8988T (cell line): ENCODE results near the gene COL27A1.
"Not testable (repeated sequence)": the region's sequence is repeated elsewhere in the genome, so short reads cannot be mapped to it uniquely, and the experiment has no call there.

ENCODE experiments used
- DNase-seq: peaks from one replicate; pipeline ENCODE4 v3.0.0; 2011

COL27A1 gene

DNA sequence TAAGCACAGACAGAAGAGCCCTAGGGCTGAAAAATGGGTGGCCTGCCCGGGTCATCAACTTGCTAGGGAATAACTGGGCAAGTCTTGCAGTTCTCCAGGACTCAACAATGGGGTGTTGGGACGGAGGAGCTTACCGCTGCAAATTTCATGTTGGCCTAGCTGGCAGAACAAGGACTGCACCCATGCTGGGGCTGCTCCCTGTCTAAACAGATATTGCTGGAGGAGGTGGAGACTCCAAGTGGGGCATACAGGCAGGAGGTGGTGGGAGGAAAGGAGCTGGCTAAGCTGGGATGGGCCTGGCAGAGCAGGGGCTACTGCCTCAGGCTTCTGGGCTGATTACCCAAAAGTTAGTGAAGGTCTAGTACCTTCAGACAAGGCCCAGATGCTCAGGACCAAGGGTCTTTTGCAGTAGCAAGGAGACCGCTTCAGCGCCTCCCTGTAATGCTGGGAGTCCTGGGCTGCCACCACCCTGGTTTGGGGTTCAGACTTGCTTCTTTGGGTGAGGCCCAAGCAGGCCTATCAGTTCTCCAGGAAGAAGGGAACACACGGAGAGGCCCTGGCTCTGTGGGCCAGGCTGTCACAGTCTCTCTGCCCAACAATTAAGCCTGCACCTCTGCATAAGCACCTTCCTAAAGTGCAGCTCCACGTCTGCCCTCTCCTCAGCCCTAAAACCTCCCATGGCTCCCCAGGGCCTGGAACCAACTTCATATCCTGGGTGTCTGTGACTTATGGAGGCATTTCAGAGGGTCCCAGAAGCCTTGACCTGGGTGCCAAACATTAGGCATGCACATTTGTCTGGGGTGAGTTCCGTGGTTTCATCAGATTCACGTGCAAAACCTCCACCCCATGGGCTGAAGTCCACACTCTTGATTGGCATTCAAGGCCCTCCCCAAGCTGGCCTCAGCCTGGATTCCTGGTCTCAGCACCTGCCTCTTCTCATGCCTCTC lies 32.0 kb upstream of the COL27A1 start:
- DNase-seq: no peak

DNA sequence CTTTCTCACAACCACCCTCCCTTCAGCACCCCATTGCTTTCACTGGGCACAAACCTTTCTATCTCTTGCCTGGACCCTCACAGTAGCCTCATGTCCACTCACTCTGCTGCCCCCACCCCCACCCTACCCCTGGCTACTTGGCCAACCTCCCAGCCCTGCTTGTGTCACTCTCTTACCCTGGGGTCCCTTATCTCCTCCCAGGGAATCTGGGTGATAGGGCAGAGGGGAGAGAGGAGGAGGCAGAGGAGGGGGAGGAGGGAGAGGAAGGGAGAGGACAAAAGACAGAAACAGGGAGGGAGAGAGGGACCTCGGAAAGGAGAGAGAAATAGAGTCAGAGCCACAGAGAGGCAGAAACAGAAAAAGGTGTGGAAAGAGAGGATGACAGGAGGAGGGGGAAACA lies 31.2 kb upstream of the COL27A1 start:
- no peak for DNase-seq

DNA sequence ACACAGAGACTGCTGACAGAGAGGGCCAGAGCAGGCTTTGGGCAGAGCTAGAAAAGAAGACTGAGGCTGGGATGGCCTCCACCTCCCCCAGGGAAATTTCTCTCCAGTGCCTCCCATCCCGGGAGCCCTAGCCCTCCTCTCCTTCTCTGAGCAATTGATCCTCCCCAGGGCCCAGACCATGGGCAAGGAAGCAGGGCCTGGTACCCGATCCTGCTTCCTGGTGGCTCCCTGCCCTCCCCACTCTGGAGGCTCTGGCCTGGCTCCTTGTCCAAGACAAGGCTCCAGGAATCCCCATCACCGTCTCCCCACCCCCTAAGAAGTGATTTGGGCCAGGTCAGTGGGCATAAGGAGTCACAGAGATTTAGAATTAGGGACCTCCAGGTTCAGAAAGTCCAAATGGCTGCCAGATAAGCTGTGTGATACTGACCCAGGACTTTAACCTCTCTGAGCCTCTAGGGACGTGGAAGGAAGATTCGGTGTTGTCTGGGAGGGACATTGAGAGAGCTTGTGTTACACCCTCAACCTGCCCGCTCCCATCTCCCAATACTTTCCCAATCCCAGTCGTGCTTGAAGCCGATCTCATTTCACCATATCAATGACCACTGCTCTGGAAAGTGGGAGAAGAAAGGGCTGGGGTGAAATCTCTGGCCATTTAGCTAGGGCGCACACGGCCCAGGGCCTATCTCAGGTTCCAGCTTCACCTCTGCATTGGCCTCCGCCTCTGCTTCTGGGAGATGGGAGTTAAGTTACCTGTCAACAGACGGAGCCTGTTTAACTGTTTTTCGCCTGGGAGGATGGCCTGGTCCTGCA lies 30.5 kb upstream of the COL27A1 start:
- DNase-seq: no peak

DNA sequence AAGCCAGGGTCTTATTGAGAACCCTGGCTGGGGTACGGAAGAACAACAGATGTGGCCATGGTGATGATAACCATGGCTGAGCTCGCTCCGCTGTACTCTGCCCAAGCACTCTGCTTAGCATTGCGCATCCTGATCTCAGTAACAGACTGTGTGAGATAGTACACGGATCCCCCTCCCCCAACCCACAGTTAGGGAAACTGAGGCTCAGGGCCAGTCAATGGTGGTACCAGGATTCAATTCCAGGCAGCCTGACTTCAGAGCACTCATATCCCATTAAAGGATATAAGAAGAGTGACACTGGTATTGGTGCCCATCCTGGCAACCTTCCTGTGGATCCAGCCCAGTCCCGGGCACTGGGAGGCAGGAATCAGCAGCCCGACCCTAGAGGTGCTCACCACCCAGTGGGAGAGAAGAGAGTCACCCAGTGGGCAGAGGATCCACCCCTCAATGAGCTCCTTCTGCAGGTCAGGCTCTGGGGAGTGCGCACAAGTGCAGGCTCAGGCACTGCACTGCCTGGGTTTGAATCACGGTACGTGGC lies 29.8 kb upstream of the COL27A1 start:
- DNase-seq: no peak

DNA sequence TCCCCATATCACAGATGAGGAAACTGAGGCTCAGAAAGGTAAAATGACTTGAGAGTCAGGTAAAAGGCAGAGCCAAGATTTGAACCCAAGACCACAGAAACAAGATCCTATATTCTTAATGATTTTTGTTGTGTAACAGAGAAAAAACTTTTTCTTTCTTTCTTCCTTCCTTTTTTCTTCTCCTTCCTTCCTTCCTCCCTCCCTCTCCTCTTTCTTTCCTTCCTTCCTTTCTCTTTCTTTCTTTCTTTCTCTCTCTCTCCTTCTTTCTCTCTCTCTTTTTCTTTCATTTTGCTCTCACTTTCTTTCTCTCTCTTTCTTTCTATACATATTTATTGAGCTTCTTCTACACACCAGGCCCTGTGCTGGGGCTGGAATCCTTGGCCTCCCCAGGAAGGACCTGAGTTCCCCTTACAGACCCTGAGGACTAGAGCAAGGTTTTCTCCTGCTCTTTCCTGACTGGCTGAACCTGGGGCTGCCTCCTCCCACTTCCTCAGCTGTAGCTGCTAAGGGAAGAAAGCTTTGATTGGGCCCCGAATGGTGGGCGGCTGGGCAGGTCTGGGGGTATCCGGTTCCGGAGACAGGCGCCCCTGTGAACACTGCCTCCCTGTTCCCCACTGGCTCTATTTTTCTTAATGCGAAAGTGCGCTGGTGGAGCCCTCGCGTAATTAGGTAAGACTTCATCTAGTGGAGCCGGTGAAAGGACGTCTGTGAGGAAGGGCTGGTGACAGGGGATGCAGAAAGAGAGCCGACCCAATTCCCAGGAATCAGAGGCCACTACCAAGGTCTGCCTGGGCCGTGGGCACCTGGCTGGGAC lies 28.9 kb upstream of the COL27A1 start:
- DNase-seq: no peak

DNA sequence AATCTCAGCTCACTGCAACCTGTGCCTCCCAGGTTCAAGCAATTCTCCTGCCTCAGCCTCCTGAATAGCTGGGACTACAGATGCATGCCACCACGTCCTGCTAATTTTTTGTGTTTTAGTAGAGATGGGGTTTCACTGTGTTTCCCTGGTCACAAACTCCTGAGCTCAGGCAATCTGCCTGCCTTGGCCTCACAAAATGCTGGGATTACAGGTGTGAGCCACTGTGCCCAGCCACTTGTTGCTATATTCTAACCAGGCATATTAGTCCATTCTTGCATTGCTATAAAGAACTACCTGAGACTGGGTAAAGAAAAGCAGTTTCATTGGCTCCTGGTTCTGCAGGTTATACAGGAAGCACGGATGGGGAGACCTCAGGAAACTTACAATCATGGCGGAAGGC lies 26.6 kb upstream of the COL27A1 start:
- DNase-seq: not testable (repeated sequence)

DNA sequence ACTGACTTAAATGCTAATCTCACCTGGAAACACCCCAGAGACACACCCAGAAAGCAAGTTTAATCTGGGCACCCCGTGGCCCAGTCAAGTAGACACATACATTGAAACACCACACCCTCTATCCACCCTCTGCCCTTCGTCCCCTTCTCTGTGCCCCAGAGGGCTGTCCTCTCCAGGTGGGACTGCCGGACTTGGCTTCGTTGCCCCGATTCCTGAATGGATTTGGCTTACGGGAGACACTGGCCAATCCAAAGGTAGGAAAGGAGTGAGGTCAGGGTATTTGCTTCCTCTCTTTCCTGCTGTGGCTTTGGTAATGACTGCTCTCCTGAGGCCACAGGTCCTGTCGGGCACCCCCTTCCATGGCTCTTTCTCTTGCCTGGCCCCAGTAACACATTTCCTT lies 25.2 kb upstream of the COL27A1 start:
- DNase-seq: no peak

DNA sequence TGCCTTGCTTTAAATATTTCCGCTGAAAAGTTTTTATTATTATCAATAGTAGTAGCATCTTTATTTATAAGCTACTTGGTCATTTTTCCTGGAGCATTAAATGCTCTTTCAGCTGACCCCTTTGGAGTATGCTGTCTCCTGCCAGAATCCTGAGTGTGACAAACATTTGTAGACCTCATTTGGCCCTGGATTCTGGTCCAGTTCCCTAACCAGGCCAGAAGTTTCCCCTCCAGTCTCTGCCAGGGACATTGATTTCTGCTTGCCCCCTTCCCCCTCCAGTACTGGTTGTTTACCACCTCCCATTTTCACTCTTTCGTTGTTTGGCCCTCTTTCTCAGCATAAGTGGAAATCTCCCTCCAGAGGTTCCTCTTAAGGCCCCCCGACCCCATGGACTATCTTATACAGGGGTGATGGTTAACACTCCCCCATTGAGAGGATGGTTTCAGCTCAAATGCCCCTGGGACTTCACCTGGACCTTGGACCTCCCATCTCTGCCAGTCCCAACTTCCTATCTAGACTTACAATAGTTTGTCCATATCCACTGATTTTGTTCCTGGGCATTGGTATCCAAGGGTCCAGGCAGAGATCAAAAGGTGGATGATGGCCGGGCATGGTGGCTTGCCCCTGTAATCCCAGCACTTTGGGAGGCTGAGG lies 24.6 kb upstream of the COL27A1 start:
- DNase-seq: no peak

DNA sequence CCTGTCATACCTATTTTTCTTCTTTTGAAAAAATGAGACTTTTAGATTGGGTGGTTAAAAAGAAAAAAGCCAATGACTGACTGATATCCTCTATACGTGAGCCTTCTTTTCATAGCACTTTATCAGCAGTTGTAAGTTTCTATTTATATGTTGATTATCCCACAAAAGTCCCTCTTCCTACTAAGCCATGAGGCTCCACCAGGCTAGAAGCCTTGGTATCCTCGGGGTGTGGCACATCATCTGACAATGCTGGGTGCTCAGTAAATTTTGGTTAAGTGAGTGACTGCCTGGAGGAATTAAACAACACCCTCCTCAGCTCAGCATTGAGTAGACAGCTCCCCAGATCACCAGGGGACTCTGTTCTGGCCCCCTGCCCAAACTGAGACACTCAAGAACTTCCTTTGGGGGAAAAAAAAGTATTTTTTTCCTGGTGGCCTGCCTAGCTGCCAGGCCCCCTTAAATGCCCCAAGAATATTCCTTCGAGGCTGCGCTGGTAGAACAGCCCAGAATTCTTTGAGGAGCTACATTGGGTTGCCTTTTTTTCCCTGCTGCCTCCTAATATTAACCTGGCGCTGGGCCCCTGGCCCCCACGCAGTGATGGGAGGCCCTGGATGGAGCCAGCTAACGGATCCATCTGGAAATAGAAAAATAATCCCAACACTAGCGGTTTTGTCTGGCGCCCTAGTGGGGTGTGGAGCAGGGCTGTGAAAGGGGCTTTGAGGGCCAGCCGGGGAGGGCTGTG lies 23.4 kb upstream of the COL27A1 start:
- DNase-seq: no peak

DNA sequence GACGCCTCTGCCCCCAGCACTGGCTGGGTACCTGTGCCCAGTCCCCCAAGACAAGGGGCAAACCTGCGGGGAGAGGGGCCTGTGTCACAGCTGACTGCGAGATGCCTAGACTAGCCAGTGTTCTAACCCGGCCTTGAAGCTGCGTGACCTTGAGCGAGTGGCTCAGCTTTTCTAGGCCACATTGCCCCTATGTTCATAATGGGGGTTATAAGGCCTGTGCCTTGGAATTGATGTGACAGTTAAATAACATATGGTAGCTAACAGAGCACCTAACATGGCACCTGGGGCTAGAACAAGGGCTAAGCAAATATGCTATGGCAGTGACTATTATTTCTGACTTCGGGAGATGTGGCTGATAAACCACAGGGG lies 22.8 kb upstream of the COL27A1 start:
- DNase-seq: no peak

DNA sequence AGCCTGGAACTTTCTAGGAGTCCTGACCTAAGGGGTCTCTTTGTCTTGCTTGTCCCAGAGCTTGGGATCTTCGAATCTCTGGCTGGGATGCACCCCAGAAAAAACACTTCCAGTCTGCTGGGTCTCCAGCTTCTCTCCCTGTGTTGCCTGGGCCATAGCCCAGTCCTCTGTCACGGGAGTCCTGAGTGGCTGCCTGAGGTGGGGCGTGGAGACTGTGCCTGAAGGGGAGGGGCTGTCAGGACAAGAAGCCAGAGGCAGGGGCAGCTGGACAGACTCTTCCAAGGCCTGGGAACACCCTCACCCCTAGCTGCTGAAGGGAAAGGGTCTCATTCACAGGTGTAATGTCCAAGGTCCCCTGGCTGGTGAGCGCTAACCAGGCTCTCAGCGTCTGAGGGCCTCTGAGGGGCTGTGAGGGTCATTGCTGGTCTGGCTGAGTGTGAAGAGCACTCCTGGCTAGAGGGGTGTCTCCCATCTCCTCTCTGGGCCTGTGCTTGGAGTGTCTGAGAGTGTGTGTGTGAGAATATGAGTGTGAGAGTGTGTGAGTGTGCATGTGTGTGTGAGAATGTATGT lies 20.4 kb upstream of the COL27A1 start:
- no peak for DNase-seq

DNA sequence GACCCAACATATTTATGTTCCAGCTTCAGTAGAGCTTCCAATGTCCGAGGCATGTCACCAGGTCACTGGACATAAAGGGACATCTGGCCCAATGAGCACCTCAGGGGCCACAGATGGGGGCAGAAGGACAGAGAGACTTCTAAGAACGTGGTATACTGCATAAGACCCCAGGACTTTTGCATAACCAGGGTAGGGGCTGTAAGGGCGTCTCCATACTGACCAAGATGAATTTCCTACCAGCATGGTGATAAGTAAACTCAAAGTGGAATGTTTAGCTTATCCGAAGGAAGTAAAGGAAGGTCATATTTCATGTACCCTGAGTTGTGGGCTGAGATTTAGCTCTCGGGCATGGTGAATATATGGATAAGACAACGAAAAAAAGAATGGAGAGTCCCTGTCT lies 17.5 kb upstream of the COL27A1 start:
- no peak for DNase-seq

DNA sequence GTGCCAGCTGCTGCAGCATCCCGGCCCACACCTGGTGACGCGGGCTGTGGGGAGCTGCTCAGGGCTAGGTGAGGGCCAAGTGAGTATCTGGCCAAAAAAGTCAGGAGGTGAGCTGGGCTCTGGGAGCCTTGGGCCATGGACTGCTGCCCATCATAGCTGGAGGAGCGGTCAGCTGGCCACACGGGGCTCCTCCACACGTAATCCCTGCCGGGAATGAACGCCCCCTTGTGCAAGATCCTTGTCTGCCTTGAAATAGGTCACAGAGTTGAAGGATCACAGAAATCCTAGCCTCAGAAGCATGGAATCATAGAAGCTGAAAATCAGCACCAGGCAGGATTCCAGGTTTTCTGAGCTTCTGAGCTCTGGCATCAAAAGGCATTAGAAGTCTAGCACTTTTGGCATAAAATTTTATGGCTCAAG lies 16.8 kb upstream of the COL27A1 start:
- DNase-seq: no peak

DNA sequence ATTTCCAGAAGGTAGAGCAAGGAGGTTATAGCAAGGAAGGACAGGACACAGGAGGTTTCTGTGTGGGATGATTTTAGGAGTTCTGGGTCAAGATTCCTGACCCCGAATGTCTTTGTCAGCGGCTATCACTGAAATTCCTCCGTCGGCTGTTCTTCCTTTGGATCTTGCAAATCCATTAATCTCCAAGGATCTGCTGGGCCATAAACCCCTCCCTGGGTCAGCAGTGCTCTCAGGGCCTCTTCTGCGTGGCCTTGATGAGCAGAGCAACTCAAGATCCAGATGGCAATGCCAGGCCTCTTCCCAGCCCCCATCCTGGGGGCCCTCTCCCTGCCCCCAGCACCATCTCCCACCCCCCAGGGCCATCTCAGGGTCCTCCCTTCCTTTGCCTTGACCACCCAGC lies 16.3 kb upstream of the COL27A1 start:
- no peak for DNase-seq

DNA sequence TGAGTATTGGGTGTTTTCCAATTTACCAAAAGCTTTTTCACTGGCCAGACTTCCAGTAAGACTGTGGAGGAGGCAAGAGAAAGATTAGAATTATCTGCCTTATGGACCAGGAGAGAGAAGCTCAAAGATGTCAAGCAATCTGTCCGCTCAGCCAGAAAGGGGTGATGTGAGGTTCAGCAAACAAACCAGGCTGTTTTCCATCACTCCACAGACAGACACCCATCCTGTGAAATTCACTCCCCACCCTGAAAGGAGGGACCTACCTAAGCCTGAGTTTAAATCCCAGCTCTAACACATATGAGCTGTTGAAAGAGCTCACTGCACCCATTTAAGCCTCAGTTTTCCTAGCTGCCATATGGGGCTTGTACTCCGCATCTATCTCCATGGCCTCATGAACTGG lies 14.9 kb upstream of the COL27A1 start:
- no peak for DNase-seq

DNA sequence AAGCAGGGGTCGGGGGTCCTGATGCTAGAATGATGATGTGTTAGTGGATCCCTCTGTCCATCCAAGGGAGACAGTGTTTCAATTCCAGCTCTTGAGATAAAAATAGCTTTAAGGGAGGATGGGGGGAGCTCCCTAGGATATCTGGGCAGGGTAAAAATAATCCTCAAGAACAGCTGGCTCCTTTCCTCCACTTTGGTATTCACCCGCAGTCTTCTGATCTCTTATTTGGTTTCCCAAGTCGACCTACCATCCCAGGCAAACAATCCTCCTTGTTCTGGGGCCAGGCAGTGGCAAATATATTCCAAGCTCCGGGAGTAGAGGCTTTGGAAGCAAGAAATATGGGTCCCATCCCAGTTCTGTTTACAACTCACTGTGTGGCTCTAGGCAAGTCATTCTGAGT lies 14.5 kb upstream of the COL27A1 start:
- DNase-seq: no peak

DNA sequence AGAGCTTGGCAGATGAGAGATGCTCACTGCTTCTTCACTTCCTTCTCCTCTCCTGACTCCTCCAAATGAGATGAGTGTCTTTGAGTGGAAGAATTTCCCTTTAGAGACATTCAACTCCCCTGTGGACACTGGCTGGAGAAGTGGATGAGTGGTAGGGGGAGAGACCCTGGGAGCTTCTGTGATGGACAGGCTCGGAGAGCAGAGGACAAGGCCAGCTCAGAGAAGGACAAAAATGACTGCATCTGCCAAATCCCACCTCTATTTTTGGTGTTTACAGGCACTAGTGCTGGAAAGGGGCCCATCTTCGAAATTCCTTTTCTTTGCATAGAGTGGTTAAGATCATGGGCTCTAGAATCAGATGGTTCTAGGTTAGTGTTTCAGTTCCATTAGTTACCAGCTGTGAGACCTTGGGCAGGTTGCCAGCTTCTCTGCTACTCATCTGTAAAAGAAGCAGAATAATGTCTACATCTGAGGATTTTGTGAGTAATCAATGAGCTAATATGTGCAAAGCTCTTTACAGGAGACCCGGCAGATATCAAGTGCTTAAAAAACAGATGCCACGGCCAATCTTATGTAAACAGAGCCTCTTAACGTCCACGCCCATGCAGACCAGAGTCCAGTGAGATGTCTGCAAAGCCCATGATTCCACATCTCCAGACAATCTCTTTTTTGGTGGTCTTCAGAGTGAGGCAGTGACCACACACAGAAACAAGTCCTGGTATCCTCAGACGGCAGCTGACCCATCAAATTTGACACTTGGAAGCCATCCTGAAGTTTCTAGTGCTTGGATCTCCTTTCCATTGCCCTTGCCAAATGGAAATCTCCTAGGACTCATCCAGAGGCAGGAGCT lies 13.6 kb upstream of the COL27A1 start:
- no peak for DNase-seq

DNA sequence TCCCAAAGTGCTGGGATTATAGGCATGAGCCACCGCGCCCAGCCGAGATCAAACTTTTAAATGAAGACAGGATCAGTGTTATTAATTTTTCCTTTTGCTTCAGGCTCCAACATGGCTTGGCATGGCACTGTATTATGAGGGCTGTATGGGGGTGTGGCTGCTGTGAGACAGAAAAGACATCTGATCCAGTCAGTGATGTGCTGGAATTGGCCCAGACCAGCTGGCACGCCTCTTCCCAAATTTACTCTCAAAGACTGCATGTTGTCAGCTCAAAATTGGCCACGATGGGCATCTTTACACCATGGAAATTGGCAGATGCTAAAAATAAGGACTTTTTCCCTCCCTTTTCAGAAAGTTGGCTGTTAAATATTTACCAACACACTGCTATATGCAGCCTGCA lies 12.1 kb upstream of the COL27A1 start:
- DNase-seq: no peak

DNA sequence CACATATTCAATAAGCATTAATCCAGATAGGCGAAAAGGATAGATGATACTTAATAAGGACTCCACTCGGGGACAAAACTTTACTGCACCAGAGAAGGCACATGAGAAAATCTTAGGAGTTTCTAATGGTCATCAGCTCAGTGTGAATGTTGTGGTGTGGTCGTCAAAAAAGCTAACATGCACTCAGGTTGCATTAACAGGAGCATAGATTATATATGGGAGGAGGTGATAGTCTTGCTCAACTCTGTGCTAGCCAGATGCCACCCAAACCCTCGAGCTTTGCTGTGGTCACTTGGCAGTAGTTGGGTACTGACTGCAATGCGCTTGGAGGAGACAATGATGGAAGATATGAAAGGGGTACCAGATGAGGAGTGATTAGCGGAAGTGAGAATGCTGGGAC lies 8.6 kb upstream of the COL27A1 start:
- DNase-seq: no peak

DNA sequence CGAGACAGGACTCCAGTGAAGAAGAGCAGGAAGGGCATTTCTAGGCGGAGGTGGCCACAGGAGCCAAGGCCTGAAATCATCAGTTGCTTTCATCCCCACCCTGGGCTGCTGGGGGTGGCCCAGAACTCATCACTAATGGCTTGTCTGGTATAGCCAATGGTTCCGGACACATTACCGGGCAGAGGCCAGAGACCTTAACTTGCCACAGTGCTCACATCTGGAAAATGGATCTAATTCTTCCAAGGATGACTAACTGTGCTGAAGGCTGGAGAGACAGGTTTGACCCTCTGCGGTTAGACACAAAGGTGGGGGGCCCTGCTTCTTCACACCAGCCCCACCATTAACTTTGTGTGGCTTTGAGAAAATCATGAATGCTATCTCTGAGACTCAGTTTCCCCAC lies 6.2 kb upstream of the COL27A1 start:
- no peak for DNase-seq
